Karpas-422 (cell line): ENCODE data around the gene GFPT1. TPM values are rescaled to one million over a fixed set of nuclear protein-coding genes. Genes with fewer than 3 reads are reported as not detected.

ENCODE experiments used
- DNase-seq: peaks from one replicate; pipeline ENCODE4 v3.0.0-alpha.2; 2015
- H2AFZ ChIP-seq: fragments of 200-600 bp; sonication (generic); 2 replicates; pipeline ENCODE4 v1.6.1; 2014; ENCODE audit warnings: antibody characterized with exemption, low read length, mixed read lengths
- H3K27ac ChIP-seq: fragments of 200-600 bp; sonication (generic); 2 replicates; pipeline ENCODE4 v1.5.1; 2014; ENCODE audit warnings: mild to moderate bottlenecking, low read length, moderate library complexity
- H3K27me3 ChIP-seq: fragments of 200-600 bp; sonication (generic); 2 replicates; pipeline ENCODE4 v1.6.1; 2014; ENCODE audit warnings: low read length, mixed read lengths
- H3K36me3 ChIP-seq: fragments of 200-600 bp; sonication (generic); 2 replicates; pipeline ENCODE4 v1.6.1; 2014; ENCODE audit warnings: low read length, mixed read lengths; ENCODE audit not compliant: insufficient read depth
- H3K4me1 ChIP-seq: fragments of 200-600 bp; sonication (generic); 2 replicates; pipeline ENCODE4 v1.6.1; 2014; ENCODE audit warnings: mild to moderate bottlenecking, low read length, mixed read lengths
- H3K4me2 ChIP-seq: fragments of 200-600 bp; sonication (generic); 2 replicates; pipeline ENCODE4 v1.6.1; 2014; ENCODE audit warnings: low read length, low read depth, mild to moderate bottlenecking; ENCODE audit not compliant: poor library complexity, severe bottlenecking
- H3K4me3 ChIP-seq: fragments of 200-600 bp; sonication (generic); 2 replicates; pipeline ENCODE4 v1.5.1; 2014; ENCODE audit warnings: mild to moderate bottlenecking, antibody characterized with exemption, low read length, mixed read lengths
- H3K79me2 ChIP-seq: fragments of 200-600 bp; sonication (generic); 2 replicates; pipeline ENCODE4 v1.6.1; 2014; ENCODE audit warnings: mild to moderate bottlenecking, low read length, mixed read lengths
- H3K9ac ChIP-seq: fragments of 200-600 bp; sonication (generic); 2 replicates; pipeline ENCODE4 v1.6.0; 2014; ENCODE audit warnings: low read length
- H3K9me2 ChIP-seq: fragments of 200-600 bp; sonication (generic), shearing (Covaris generic); replicated peaks from 2 replicates; pipeline ENCODE4 v1.6.0; 2014; ENCODE audit warnings: mild to moderate bottlenecking, low read length, moderate library complexity; ENCODE audit not compliant: insufficient read depth
- H3K9me3 ChIP-seq: fragments of 300-700, 200-600 bp; sonication (generic); 2 replicates; pipeline ENCODE4 v1.6.1; 2014; ENCODE audit warnings: low read length, mixed read lengths
- H4K20me1 ChIP-seq: fragments of 200-600 bp; sonication (generic); 2 replicates; pipeline ENCODE4 v1.6.1; 2014; ENCODE audit warnings: mild to moderate bottlenecking, antibody characterized with exemption, low read length, low read depth; ENCODE audit not compliant: insufficient read depth
- total RNA-seq: library from RNA; depleted of rRNA; stranded (reverse); fragments of >200 nt; shearing (Covaris generic); gene quantifications from 2 replicates; pipeline ENCODE4 v1.2.3, GENCODE V29; 2014; ENCODE audit warnings: low replicate concordance

Gene GFPT1
- total RNA-seq, 1 experiment from 2014 or later: 24.4 TPM

DNA sequence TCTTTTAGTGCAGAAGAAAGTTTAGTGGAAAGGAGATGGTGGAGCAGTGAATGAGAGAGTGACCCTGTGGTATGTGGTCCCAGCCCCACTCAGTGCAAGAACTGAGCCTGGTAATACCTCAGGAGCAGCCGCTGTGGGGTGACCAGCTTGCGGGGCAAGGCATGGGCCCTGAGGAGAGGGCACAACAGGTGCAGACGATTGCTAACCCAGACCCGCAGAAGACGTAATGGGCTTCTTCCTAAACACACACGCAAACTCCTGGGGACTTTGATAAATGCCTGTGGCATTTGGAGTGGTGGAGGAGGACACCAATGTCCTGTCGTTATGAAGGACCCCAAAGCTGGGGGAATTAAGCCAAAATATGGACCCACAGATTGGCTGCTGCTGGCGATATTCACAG, 78.7 kb downstream of the GFPT1 start:
- H3K4me2 ChIP-seq: no peak overlapping the region
- no peak overlapping the region for H3K4me3 ChIP-seq
- no peak overlapping the region for H3K27ac ChIP-seq
- no peaks in the 10 kb centered on the region for H3K36me3 ChIP-seq
- no peaks in the 10 kb centered on the region for H3K9me3 ChIP-seq
- H3K9ac ChIP-seq: no peak overlapping the region
- no peaks in the 10 kb centered on the region for H3K9me2 ChIP-seq
- H3K27me3 ChIP-seq: no peaks in the 10 kb centered on the region
- H4K20me1 ChIP-seq: peaks cover 12% of the 10 kb centered on the region
- H3K4me1 ChIP-seq: peaks cover 12% of the 10 kb centered on the region
- H3K79me2 ChIP-seq: no peaks in the 10 kb centered on the region
- no peak overlapping the region for H2AFZ ChIP-seq
- no peak for DNase-seq

DNA sequence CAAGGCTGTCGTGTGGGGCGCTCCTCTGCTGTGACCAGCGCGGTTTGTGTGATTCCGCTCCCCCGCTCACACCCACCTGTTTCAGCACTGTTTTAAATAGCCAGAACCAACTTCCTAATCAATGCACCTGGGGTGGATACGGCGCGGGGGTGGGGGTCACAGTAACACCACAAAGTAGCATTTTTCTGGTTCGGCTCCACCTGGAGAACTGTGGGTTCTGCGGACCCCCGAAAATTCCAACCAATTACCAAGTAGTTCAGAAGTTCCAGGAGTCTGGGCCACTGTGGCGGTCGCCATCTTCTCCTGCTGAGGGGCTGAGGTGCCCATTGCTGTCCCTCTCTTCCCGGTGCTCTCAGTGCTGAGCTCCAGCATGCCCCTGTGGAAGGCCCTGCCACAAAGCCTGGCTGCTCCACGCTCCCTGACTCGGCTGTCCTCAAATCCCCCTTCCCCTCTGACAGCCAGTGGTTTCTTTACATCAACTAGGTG, 79.4 kb downstream of the GFPT1 start:
- no peaks in the 10 kb centered on the region for H3K9me2 ChIP-seq
- H4K20me1 ChIP-seq: peaks cover 12% of the 10 kb centered on the region
- peak overlapping the region; percentile 72 for H3K4me2 ChIP-seq
- H3K79me2 ChIP-seq: no peaks in the 10 kb centered on the region
- H3K36me3 ChIP-seq: no peaks in the 10 kb centered on the region
- H2AFZ ChIP-seq: no peak overlapping the region
- no peak overlapping the region for H3K9ac ChIP-seq
- no peaks in the 10 kb centered on the region for H3K27me3 ChIP-seq
- H3K4me1 ChIP-seq: peaks cover 12% of the 10 kb centered on the region
- peak overlapping the region; percentile 59; the same call in 1 of the 2 replicates for H3K4me3 ChIP-seq
- no peak for DNase-seq
- H3K27ac ChIP-seq: no peak overlapping the region
- no peaks in the 10 kb centered on the region for H3K9me3 ChIP-seq

DNA sequence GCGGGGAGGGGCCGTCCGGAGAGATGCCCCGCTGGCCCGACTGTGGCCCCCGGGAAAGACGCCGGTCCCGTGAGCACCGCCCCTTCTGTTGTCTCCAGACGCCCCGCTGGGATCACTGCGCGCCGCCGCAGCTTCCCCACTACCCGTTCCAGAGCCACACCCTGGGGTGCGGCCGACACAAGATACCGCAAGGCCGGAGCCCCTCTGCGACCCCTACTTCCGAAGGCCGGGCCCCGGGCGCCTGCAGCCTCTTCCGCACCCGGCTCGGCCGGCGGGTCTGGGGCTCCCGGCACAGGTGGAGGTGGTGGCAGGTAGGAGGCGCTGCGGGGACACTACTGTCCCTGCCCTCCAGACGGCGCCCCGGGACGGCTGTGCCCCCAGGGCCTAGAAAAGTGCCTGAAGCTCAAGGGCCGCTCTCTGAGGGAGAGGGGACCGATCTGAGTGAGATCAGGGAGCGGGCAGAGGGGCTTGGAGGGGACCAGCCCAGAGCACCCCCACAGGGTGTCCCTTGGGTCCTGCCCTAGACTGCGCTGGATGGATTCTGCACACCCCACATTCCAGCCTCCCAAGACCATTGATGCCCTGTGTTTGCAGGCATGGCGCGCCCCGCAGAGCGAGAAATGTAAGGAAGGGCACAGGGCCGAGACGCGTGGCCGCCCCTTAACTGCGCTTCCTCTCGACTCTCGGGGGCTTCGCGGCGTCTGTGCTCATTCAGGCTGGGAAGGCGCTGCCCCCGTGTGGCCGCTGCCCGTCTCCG, 80.0 kb downstream of the GFPT1 start:
- Histone ChIP-seq H2AFZ (peak overlapping the region; percentile 87; the same call in 1 of the 2 replicates), H3K27ac (no peak overlapping the region), H3K4me3 (peak overlapping the region; percentile 59; the same call in 1 of the 2 replicates), H3K9me2 (no peaks in the 10 kb centered on the region), H3K27me3 (no peaks in the 10 kb centered on the region), H3K4me2 (peak overlapping the region; percentile 72), H3K4me1 (peaks cover 12% of the 10 kb centered on the region), H3K9ac (peak overlapping the region; percentile 51), H3K9me3 (no peaks in the 10 kb centered on the region), H3K36me3 (no peaks in the 10 kb centered on the region), H3K79me2 (no peaks in the 10 kb centered on the region), H4K20me1 (peaks cover 12% of the 10 kb centered on the region)
- DNase-seq: peak; percentile 92

DNA sequence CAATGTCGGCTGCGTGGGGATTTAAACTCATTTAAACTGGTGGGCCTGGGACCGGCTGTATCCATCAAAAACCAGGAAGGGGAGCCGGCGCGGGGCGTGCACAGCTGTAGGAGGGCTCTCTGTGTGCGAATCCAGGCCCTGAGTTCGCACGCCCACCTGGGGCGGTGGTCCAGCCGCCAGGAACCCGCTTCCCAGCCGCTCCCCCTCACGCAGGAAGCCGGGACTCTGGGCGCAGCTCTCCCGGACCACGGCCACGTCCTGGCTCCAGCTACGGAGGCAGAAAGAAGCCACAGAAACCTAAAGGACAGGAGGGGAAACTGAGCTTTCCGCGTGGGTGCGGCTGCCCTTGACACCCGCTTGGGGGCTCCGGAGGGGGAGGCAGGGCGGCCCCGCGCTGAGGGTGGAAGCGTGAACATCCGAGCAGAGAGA, 80.6 kb downstream of the GFPT1 start:
- no peaks in the 10 kb centered on the region for H3K9me3 ChIP-seq
- H3K27me3 ChIP-seq: no peaks in the 10 kb centered on the region
- no peak overlapping the region for H3K4me2 ChIP-seq
- H4K20me1 ChIP-seq: peaks cover 12% of the 10 kb centered on the region
- no peak for DNase-seq
- no peak overlapping the region for H3K4me3 ChIP-seq
- peaks cover 12% of the 10 kb centered on the region for H3K4me1 ChIP-seq
- no peaks in the 10 kb centered on the region for H3K36me3 ChIP-seq
- H2AFZ ChIP-seq: no peak overlapping the region
- no peak overlapping the region for H3K27ac ChIP-seq
- H3K79me2 ChIP-seq: no peaks in the 10 kb centered on the region
- H3K9ac ChIP-seq: no peak overlapping the region
- H3K9me2 ChIP-seq: no peaks in the 10 kb centered on the region

DNA sequence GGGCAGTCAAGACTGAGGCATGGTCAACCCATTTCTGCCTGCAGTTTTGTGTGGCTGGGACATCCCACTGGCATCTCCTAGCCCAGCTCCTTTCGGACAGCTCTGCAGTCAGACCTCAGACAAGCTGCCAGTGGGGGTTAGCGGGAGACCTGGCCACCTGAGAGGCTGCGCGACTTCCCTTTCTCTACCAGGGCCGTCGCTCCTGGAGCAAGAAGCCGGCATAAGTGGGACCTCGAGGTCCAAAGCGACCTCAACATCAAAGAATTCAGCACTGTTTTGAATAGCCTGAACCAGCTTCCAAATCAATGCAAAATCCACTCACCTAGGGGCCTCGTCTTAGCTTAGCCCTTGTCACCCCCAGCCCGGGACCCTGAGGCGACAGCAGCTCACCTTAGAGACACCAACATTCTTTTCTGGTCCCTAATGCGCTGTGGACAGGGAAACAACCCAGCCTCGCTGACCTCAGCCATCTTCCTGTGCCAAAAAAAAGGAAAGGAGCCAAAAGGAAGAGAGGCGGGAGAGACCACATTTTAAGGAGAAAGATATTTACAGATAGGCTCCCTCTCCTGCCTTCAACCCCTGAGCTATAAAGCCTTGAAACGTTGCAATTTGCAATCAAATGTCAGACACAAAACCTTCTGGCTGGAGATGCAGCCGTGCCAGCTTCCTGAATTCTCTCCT, 81.2 kb downstream of the GFPT1 start:
- Histone ChIP-seq H3K36me3 (no peaks in the 10 kb centered on the region), H3K27ac (no peak overlapping the region), H2AFZ (no peak overlapping the region), H3K4me1 (peaks cover 12% of the 10 kb centered on the region), H3K9me2 (no peaks in the 10 kb centered on the region), H3K4me3 (no peak overlapping the region), H3K9me3 (no peaks in the 10 kb centered on the region), H3K9ac (no peak overlapping the region), H4K20me1 (peaks cover 12% of the 10 kb centered on the region), H3K79me2 (no peaks in the 10 kb centered on the region), H3K4me2 (no peak overlapping the region), H3K27me3 (no peaks in the 10 kb centered on the region)
- no peak for DNase-seq

DNA sequence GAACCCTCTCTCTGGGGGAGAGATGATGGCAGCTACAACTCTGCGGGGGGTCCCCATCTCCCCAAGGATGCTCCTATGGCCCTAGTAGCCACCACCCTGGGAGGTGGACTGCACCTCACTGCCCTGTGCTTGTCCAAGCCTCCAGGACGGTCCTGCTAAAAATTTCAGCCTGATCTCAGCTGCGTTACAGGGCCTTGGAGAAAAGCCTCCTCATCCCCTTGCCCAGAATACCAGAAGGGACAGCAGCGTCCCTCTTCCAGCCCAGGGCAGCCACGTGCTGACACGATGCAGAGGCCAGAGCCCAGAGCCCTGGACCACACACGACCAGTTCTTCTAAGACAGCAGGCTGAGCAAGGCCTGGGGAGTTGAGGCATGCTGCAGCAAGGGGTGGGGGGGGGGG, 81.9 kb downstream of the GFPT1 start:
- Histone ChIP-seq H3K9me3 (no peaks in the 10 kb centered on the region), H3K79me2 (no peaks in the 10 kb centered on the region)

DNA sequence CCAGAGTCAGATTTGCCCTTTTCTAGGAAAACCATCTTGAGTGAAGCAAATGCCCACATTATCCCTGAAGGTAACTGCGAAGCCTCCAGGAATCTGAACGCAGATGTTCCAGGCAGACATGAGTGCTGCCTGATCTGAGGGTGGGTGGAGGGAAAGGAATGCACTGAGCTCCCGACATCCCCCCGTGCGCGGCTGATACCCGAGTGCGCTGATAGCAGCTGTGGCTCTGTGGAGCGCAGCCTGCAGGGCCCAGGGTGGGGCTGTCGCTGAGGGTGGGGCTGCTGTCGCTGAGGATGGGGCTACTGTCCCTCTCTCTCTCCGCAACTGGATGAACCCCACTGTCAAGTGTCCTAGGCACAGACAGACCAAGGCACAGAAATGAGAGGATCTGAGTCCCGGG, 82.4 kb downstream of the GFPT1 start:
- no peak overlapping the region for H3K4me3 ChIP-seq
- no peaks in the 10 kb centered on the region for H3K9me3 ChIP-seq
- H3K9ac ChIP-seq: no peak overlapping the region
- peaks cover 8% of the 10 kb centered on the region for H3K4me1 ChIP-seq
- H3K79me2 ChIP-seq: no peaks in the 10 kb centered on the region
- peaks cover 12% of the 10 kb centered on the region for H4K20me1 ChIP-seq
- no peak overlapping the region for H3K4me2 ChIP-seq
- no peaks in the 10 kb centered on the region for H3K27me3 ChIP-seq
- no peak overlapping the region for H3K27ac ChIP-seq
- DNase-seq: no peak
- H3K9me2 ChIP-seq: no peaks in the 10 kb centered on the region
- no peak overlapping the region for H2AFZ ChIP-seq
- H3K36me3 ChIP-seq: no peaks in the 10 kb centered on the region

More for the DNA sequence above, 81.9 kb downstream of the GFPT1 start:
- H3K36me3 ChIP-seq: no peaks in the 10 kb centered on the region
- no peak overlapping the region for H3K27ac ChIP-seq
- H2AFZ ChIP-seq: no peak overlapping the region
- no peak overlapping the region for H3K4me3 ChIP-seq
- H3K9ac ChIP-seq: no peak overlapping the region
- H4K20me1 ChIP-seq: peaks cover 12% of the 10 kb centered on the region
- H3K9me2 ChIP-seq: no peaks in the 10 kb centered on the region
- H3K4me1 ChIP-seq: peaks cover 12% of the 10 kb centered on the region
- H3K4me2 ChIP-seq: no peak overlapping the region
- no peaks in the 10 kb centered on the region for H3K27me3 ChIP-seq
- DNase-seq: no peak

DNA sequence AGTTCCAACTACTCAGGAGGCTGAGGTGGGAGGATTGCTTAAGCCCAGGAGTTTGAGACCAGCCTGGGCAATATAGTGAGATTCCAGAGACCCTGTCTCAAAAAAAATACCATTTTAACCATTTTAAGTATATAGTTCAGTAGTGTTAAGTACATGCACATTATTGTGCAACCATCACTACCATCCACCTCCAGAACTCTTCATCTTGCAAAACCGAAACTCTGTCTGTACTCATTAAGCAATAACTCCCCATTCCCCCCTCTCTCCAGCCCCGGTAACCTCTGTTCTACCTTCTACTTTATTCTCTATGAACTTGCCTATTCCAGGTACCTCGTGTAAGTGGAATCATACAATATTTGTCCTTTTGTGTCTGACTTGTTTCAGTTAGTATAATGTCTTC, 86.4 kb downstream of the GFPT1 start:
- H3K27ac ChIP-seq: no peak overlapping the region

More for the DNA sequence above, 86.4 kb downstream of the GFPT1 start:
- DNase-seq: no peak
- no peak overlapping the region for H3K4me3 ChIP-seq
- H3K4me2 ChIP-seq: no peak overlapping the region
- no peaks in the 10 kb centered on the region for H3K9me2 ChIP-seq
- H2AFZ ChIP-seq: no peak overlapping the region
- no peak overlapping the region for H3K9ac ChIP-seq
- no peaks in the 10 kb centered on the region for H3K27me3 ChIP-seq
- no peaks in the 10 kb centered on the region for H3K4me1 ChIP-seq
- no peaks in the 10 kb centered on the region for H3K36me3 ChIP-seq
- no peaks in the 10 kb centered on the region for H3K79me2 ChIP-seq
- no peaks in the 10 kb centered on the region for H3K9me3 ChIP-seq
- no peaks in the 10 kb centered on the region for H4K20me1 ChIP-seq
